Measurements from ENCODE around the gene PTPRCAP.
"Not testable (repeated sequence)": the region's sequence is repeated elsewhere in the genome, so short reads cannot be mapped to it uniquely, and the experiment has no call there.

The PTPRCAP gene

GRCh38 chr11:67429722-67430121, 7.8 kb downstream of the PTPRCAP start:
- DNase-seq (ENCODE audit: extremely low spot score, insufficient read length, low read depth), result no peak
- no peak for FAIRE-seq

GRCh38 chr11:67429038-67429668, 8.3 kb downstream of the PTPRCAP start:
- DNase-seq (ENCODE audit: extremely low spot score, insufficient read length, low read depth) (no peak), FAIRE-seq (no peak)

- FAIRE-seq, result peak; percentile 98
- peak; percentile 96 for DNase-seq (ENCODE audit: extremely low spot score, insufficient read length, low read depth)
These were observed 9.2 kb downstream of the PTPRCAP start, which contains the start of gene RPS6KB2 for GRCh38 chr11:67428052-67429001. TSS of gene RPS6KB2 (plus strand) at chr11:67428494. CDS start at chr11:67428546, 52 bp downstream.

DNA sequence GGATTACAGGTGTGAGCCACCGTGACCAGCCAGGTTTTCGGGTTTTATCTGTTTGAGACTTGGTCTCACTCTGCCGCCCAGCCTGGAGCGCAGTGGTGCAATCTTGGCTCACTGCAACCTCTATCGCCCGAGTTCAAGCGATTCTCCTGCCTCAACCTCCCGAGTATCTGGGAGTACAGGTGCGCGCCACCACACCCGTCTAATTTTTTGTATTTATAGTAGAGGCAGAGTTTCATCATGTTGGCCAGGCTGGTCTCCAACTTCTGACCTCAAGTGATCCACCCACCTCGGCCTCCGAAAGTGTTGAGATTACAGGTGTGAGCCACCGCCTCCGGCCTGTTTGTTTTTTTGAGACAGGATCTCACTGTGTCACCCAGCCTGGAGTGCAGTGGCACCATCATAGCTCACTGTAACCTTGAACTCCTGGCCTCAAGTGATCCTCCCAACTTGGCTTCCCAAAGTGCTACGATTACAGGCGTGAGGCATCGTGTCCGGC, 10.1 kb downstream of the PTPRCAP start:
- FAIRE-seq; DNase-seq (ENCODE audit: extremely low spot score, insufficient read length, low read depth): not testable (repeated sequence)

DNA sequence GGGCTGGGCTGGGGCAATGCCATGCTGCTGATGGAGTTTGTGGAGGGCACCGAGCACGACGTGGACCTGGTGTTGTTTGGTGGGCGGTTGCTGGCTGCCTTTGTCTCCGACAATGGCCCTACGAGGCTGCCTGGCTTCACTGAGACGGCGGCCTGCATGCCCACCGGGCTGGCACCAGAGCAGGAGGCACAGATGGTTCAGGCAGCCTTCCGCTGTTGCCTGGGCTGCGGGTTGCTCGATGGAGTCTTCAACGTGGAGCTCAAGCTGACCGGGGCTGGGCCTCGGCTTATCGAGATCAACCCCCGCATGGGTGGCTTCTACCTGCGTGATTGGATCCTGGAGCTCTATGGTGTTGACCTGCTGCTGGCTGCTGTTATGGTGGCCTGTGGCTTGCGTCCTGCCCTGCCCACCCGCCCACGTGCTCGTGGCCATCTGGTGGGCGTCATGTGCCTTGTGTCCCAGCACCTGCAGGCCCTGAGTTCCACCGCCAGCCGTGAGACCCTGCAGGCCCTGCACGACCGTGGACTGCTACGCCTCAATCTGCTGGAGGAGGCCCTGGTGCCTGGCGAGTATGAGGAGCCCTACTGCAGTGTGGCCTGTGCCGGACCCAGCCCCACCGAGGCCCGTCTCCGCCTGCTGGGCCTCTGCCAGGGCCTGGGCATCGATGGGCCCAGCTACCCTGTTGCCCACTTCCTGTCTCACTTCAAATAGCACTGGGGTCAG, 13.4 kb downstream of the PTPRCAP start:
- DNase-seq (ENCODE audit: extremely low spot score, insufficient read length, low read depth) (no peak), FAIRE-seq (no peak)

DNA sequence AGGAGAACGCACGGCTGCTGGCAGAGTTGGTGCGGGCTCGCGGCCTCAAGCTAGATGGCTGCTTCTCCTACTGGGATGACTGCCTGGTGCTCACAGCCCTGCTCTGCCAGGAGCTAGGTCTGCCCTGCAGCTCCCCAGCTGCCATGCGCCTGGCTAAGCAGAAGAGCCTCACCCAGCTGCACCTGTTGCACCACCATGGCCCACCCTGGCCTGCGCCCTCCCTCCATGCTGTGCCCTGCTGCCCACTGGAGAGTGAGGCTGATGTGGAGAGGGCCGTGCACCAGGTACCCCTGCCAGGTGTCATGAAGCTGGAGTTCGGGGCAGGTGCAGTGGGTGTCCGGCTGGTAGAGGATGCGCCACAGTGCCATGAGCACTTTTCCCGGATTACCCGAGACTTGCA, 14.0 kb downstream of the PTPRCAP start:
- FAIRE-seq (no peak), DNase-seq (ENCODE audit: extremely low spot score, insufficient read length, low read depth) (no peak)

DNA sequence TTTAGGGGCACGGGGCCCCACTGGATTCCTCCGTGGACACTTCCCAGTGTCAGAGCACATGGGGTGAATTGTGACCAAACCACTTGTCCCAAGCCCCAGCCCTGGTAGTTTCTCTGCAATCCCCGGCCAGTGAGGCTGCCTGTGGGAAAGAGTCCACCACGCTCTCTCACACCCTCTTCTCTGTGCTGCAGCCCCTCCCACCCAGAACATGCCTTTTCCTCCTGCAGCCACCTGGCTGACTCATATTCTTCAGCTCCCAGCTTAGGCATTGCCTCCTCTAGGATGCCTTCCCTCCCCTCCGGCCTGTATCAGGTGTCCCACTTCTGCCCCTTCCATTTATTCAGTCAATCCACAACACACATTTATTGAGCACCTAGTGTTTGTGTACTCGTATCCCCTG, 14.6 kb downstream of the PTPRCAP start:
- DNase-seq (ENCODE audit: extremely low spot score, insufficient read length, low read depth), result no peak
- FAIRE-seq, result no peak

DNA sequence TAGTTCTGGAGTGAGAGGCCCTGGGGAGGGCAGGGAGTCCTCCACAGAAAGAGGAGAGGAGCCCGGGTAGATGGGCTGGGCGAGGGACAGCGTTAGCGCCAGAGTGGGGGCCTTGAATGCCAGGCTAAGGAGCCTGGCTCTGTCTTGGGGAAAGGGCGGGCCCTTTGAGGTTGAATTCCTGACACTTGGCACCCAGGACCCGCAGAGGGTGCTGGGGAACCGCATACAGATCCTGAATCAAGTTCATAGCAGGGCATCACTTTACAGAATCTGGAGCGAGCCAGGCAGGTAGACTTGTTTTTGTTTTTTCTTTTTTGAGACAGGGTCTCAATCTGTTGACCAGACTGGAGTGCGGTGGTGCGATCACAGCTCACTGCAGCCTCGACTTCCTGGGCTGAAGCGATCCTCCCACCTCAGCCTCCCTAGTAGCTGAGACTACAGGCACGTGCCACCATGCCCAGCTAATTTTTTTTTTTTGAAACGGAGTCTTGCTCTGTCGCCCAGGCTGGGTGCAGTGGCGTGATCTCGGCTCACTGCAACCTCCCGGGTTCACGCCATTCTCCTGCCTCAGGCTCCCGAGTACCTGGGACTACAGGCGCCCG, 16.0 kb downstream of the PTPRCAP start:
- no peak for FAIRE-seq

DNA sequence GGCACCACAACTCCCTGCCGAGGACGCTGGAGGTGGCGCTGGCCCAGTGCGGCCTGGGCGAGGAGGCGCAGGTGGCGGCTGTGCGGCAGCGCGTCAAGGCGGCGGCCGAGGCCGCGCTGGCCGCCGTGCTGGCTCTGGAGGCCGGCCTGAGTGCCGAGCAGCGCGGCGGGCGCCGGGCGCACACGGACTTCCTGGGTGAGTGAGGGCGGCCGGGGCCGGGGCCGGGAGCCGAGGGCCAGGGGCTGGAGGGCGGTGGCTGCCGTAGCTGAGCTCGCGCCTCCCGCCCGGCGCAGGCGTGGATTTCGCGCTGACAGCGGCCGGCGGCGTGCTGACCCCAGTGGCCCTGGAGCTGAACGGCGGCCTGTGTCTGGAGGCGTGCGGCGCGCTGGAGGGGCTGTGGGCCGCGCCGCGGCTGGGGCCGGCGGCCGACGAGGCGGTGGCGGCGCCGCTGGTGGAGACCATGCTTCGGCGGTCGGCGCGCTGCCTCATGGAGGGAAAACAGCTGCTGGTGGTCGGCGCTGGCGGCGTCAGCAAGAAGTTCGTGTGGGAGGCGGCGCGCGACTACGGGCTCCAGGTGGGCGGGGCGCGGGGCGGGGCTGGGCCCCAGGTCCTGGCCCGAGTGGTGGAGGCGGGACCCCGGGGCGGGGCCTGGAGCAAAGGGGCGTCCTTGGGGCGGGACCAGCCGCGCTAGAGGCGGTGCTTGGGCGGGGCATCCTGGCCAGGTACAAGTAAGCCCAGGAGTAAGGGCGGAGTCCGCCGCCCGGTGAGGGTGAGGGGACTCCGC, 16.6 kb downstream of the PTPRCAP start:
- FAIRE-seq (peak; percentile 92), DNase-seq (ENCODE audit: extremely low spot score, insufficient read length, low read depth) (peak; percentile 97)

More for the DNA sequence above, 16.0 kb downstream of the PTPRCAP start:
- DNase-seq (ENCODE audit: extremely low spot score, insufficient read length, low read depth), result no peak

- DNase-seq (ENCODE audit: extremely low spot score, insufficient read length, low read depth) (no peak), FAIRE-seq (no peak)
These were observed 17.3 kb downstream of the PTPRCAP start for GRCh38 chr11:67420147-67420645.

DNA sequence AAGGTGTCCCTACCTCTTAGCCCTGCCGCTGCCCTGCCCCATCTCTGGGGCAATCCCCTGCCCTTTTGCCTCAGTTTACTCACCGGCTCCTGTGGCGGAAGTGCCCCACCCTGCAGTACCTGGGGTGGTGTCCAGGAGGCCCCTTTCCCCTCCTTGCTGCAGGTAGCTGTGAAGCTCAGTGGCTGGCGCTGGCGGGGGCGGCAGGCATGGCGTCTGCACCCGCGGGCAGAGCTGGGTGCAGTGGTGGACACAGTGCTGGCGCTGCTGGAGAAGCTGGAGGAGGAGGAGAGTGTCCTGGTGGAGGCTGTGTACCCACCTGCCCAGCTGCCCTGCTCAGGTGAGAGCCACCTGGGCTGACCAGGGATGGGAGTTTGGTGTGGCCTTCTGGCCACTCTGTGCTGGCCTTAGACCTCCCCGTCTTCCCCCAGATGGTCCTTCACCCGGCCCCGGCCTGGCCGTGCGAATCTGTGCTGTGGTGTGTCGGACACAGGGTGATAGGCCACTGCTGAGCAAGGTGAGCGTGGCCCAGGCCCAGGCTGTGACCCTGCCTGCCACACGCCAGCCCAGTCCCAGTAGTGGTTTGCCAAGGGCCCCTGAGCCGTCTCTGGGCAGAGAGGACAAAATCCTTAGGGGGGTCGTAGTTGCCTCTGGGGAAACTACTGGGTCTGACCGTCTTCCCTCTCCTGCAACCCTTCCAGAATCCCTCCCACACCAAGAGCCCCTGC, 18.0 kb downstream of the PTPRCAP start:
- no peak for FAIRE-seq
- no peak for DNase-seq (ENCODE audit: extremely low spot score, insufficient read length, low read depth)

DNA sequence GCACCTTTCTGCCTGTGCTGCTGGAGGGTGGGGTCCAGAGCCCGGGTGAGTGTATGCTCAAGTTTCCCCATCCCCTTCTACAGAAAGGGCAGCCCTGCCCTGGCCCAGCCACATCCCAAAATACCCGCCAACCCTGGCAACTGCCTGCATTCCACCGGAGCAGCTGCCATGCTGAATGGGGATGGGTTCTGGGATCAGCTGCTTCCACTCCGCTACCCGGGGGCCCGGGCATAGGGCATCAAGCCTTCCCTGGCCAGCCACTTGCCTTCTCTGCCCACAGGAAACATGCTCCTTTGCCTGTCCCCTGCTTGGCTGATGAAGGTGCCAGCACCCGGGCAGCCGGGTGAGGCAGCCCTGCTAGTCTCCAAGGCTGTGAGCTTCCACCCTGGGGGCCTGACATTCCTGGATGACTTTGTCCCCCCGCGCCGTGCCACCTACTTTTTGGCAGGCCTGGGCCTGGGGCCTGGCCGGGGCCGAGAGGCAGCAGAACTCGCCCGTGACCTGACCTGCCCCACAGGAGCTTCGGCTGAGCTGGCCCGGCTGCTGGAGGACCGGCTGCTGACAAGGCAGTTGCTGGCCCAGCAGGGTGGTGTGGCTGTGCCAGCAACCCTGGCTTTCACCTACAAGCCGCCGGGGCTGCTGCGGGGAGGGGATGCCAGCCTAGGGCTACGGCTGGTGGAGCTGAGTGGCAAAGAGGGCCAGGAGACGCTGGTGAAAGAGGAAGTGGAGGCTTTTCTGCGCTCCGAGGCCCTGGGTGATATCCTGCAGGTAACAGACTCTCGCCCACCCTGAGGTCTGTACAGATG, 18.8 kb downstream of the PTPRCAP start:
- DNase-seq (ENCODE audit: extremely low spot score, insufficient read length, low read depth) (no peak), FAIRE-seq (no peak)

GRCh38 chr11:67417425-67417824, 20.1 kb downstream of the PTPRCAP start:
- DNase-seq (ENCODE audit: extremely low spot score, insufficient read length, low read depth) (no peak), FAIRE-seq (no peak)

DNA sequence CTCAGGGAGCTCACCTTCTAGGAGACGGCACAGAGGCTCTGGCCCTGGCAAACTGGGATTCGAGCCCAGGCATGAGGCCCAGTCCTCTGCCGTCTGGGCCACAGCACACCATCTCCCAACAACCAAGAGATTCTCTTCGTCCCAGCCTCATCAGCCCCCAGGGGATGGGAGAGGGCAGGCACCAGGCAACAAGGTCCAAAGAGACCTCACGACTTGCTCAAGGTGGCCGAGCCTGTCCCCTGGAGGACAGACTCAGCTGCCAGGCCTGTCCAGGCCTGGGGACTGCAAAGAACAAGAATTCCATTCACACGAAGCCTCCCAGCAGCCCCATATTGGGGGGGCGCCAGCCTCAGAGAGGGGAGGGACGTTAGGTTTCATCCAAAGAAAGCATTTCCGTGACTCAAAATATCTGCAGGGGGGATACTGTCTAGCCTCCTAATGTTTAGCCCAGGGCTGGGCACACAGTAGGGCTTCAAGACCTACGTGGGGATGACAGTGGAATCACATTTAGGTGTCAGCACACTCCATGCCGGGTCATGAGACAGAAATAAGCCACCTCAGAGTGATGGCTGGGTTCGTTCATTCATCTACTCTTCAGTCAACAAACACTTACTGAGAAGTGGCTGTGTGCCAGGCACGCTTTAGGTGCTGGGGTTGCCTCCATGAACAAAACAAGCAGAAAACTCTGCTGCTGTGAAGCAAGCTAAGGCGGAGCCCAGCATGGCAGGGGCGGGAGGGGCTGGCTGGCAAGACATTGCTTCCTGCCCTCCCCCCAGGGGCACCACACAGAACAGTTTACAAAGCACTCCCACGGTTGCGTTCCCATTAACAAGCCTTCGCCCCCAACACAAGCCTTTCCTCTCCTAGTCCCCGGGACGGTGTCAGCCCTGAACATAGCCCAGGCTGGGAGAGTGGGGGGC, 20.8 kb downstream of the PTPRCAP start:
- DNase-seq (ENCODE audit: extremely low spot score, insufficient read length, low read depth) (no peak), FAIRE-seq (no peak)

- FAIRE-seq (no peak), DNase-seq (ENCODE audit: extremely low spot score, insufficient read length, low read depth) (no peak)
These were observed 21.8 kb downstream of the PTPRCAP start, which contains the start of gene CARNS1 for GRCh38 chr11:67415501-67416304. TSS of gene CARNS1 (plus strand) at chr11:67415678. CDS start at chr11:67416200, 522 bp downstream.

Data from GM18507 (cell line).